HepG2 (cell line): ENCODE measurements around the gene EMID1.

ENCODE experiments used
- CHD4 ChIP-seq: fragments of 200-600 bp; sonication (generic); IDR thresholded peaks from 2 replicates; pipeline ENCODE4 v1.7.0; 2017; ENCODE audit warnings: mild to moderate bottlenecking, low read length, borderline replicate concordance
- CTCF ChIP-seq: sonication (generic); formaldehyde crosslinking; IDR thresholded peaks from 2 replicates; pipeline ENCODE4 v1.5.0; 2020; ENCODE audit warnings: mild to moderate bottlenecking, missing genetic modification reagents, moderate library complexity
- KAT7 ChIP-seq: IDR thresholded peaks from 2 replicates; pipeline ENCODE4 v1.6.1; 2018; ENCODE audit warnings: borderline replicate concordance, missing compliant biosample characterization
- RELA ChIP-seq: sonication (generic); formaldehyde crosslinking; IDR thresholded peaks from 2 replicates; pipeline ENCODE4 v1.4.0; 2020; ENCODE audit warnings: missing genetic modification reagents
- TAF1 ChIP-seq: sonication (generic); formaldehyde crosslinking; IDR thresholded peaks from 2 replicates; pipeline ENCODE4 v1.4.0; 2020; ENCODE audit warnings: missing genetic modification reagents

GRCh38 chr22:29253561-29254285 lies 48.0 kb downstream of the EMID1 start:
- TF ChIP-seq CHD4 (no peak), TAF1 (CRISPR knock-in tag) (no peak), CTCF (no peak), KAT7 (CRISPR knock-in tag) (no peak), RELA (CRISPR knock-in tag) (no peak)
